NCI-H2196 treated with DMSO at 0.1 percent for 48 hours (cell line): ENCODE data around the gene PPP1R14B.

Experiments used
- DNase-seq: peaks from one replicate; lab custom pipeline; 2025; ENCODE audit not compliant: unreplicated experiment; lab: John Stamatoyannopoulos, UW

PPP1R14B gene

GRCh38 chr11:64216879-64217278, 29.9 kb downstream of the PPP1R14B start:
- no peak for DNase-seq

GRCh38 chr11:64211181-64211872, 35.4 kb downstream of the PPP1R14B start:
- DNase-seq, result no peak

GRCh38 chr11:64210301-64211020, 36.3 kb downstream of the PPP1R14B start:
- no peak for DNase-seq

- no peak for DNase-seq
Observed at GRCh38 chr11:64209563-64209843, 37.2 kb downstream of the PPP1R14B start.

- DNase-seq, result no peak
Observed at GRCh38 chr11:64208796-64209562, 37.8 kb downstream of the PPP1R14B start.

GRCh38 chr11:64208086-64208795, 38.5 kb downstream of the PPP1R14B start:
- no peak for DNase-seq

- no peak for DNase-seq
Observed at GRCh38 chr11:64207256-64208085, 39.3 kb downstream of the PPP1R14B start.

- DNase-seq, result no peak
Observed at GRCh38 chr11:64206457-64207255, 40.1 kb downstream of the PPP1R14B start, which contains the start of gene FERMT3. Gene FERMT3, plus strand, starts transcription at chr11:64206721. Its CDS starts 644 bp downstream, at chr11:64207365.

GRCh38 chr11:64204464-64204989, 42.2 kb downstream of the PPP1R14B start:
- DNase-seq, result peak; percentile 70

GRCh38 chr11:64204080-64204440, 42.7 kb downstream of the PPP1R14B start:
- DNase-seq, result no peak

GRCh38 chr11:64203421-64204079, 43.2 kb downstream of the PPP1R14B start:
- no peak for DNase-seq

- DNase-seq, result no peak
Observed at GRCh38 chr11:64202992-64203391, 43.8 kb downstream of the PPP1R14B start.

- no peak for DNase-seq
Observed at GRCh38 chr11:64201543-64201942, 45.2 kb downstream of the PPP1R14B start.

GRCh38 chr11:64198511-64198910, 48.2 kb downstream of the PPP1R14B start:
- DNase-seq, result no peak

- DNase-seq, result no peak
Observed at GRCh38 chr11:64196626-64197025, 50.1 kb downstream of the PPP1R14B start.
